Suprapubic skin (tissue), 4 donors: ENCODE data around the gene DENND4C.

ENCODE experiments used
- CTCF ChIP-seq, 2 donors: fragments of 200-600 bp in 1 of 2; fragments of 450-650 bp in 1 of 2; sonication (generic) in 1 of 2; IDR thresholded peaks; one replicate each; pipeline ENCODE4 v1.5.1; 2016 to 2019; ENCODE audit warnings: antibody characterized with exemption in 2 of 2, mild to moderate bottlenecking in 1 of 2, moderate library complexity in 1 of 2
- EP300 ChIP-seq: sonication (generic); formaldehyde crosslinking; IDR thresholded peaks from one replicate; pipeline ENCODE4 v1.6.1; 2017; ENCODE audit warnings: antibody characterized with exemption
- POLR2A ChIP-seq, 2 donors: fragments of 450-650 bp; IDR thresholded peaks; one replicate each; pipeline ENCODE4 v1.6.1; 2017; ENCODE audit warnings: antibody characterized with exemption in 2 of 2, mild to moderate bottlenecking in 2 of 2, moderate library complexity in 2 of 2
- POLR2AphosphoS5 ChIP-seq, 3 donors: sonication (generic); formaldehyde crosslinking; IDR thresholded peaks; one replicate each; pipeline ENCODE4 v1.6.1; 2017; ENCODE audit warnings: antibody characterized with exemption in 3 of 3

GRCh38 chr9:19198406-19198805 lies 32.1 kb upstream of the DENND4C start:
- no peak for TF ChIP-seq CTCF (IDR thresholded peaks at IDR 0.05)
- no peak for TF ChIP-seq EP300
- no peak for TF ChIP-seq POLR2A (IDR thresholded peaks at IDR 0.05)
- TF ChIP-seq POLR2AphosphoS5 (IDR thresholded peaks at IDR 0.05) = no peak
